Upper lobe of left lung (tissue), 6 donors: ENCODE measurements around the gene SLIT1. TPM values are rescaled to one million over a fixed set of nuclear protein-coding genes. Genes with fewer than 3 reads are reported as not detected.
A peak's percentile ranks its signal among the peaks of the same experiment; 100 is the strongest.

ENCODE experiments used
- ATAC-seq, 2 donors: fragments of 200-7000 bp; cut with Tn5 transposase; one replicate each; pipeline ENCODE4 v1.9.1; 2022; ENCODE audit warnings: mild to moderate bottlenecking in 2 of 2, moderate library complexity in 2 of 2; ENCODE audit not compliant: low FRiP score in 2 of 2
- DNase-seq, 2 donors: peaks; one replicate each; pipeline ENCODE4 v3.0.0-alpha.2; 2019 to 2020
- H3K27ac ChIP-seq, 4 donors: fragments of 200-600 bp; sonication (generic); one replicate each; pipeline ENCODE4 v1.5.1; 2016 to 2019
- H3K27me3 ChIP-seq, 4 donors: fragments of 200-600 bp; sonication (generic); one replicate each; pipeline ENCODE4 v1.5.1; 2017 to 2019
- H3K36me3 ChIP-seq, 4 donors: fragments of 200-600 bp; sonication (generic); one replicate each; pipeline ENCODE4 v1.5.1; 2016 to 2019
- H3K4me1 ChIP-seq, 4 donors: fragments of 200-600 bp; sonication (generic); one replicate each; pipeline ENCODE4 v1.5.1; 2018 to 2019
- H3K4me3 ChIP-seq, 4 donors: fragments of 200-600 bp; sonication (generic); one replicate each; pipeline ENCODE4 v1.5.1; 2017 to 2019; ENCODE audit warnings: mild to moderate bottlenecking in 2 of 4, moderate library complexity in 1 of 4
- H3K9me3 ChIP-seq, 4 donors: fragments of 200-600 bp; sonication (generic); one replicate each; pipeline ENCODE4 v1.5.1; 2018 to 2019
- CTCF ChIP-seq, 6 experiments: fragments of 450-650 bp in 4 of 6; fragments of 200-600 bp in 2 of 6; sonication (generic) in 2 of 6; IDR thresholded peaks; one replicate each; pipeline ENCODE4 v1.5.1; 2016 to 2019; ENCODE audit warnings: antibody characterized with exemption in 6 of 6
- EP300 ChIP-seq, 4 donors: sonication (generic); formaldehyde crosslinking; IDR thresholded peaks; one replicate each; pipeline ENCODE4 v1.5.1; 2017; ENCODE audit warnings: antibody characterized with exemption in 4 of 4, control low read depth in 2 of 4
- POLR2A ChIP-seq, 4 donors: fragments of 450-650 bp; IDR thresholded peaks; one replicate each; pipeline ENCODE4 v1.5.1; 2016 to 2017; ENCODE audit warnings: antibody characterized with exemption in 4 of 4, mild to moderate bottlenecking in 2 of 4
- POLR2AphosphoS5 ChIP-seq, 2 donors: sonication (generic); formaldehyde crosslinking; IDR thresholded peaks; one replicate each; pipeline ENCODE4 v1.5.1; 2017; ENCODE audit warnings: antibody characterized with exemption in 2 of 2
- WGBS, 2 donors: methylation state at CpG; one replicate each; pipeline ENCODE4 v1.1.5; 2017 to 2018; 5-methylcytosine and 5-hydroxymethylcytosine counted together
- total RNA-seq, 6 donors: library from RNA; depleted of rRNA in 4 of 6; stranded (reverse); fragments of >200 nt in 4 of 6; gene quantifications; one replicate each; pipeline versions ENCODE4 v1.1.0 to v1.2.1, GENCODE V29; 2016 to 2021
- donor health status: DM: no; HTN: no; CAD: no; lungs with moderate emphysema.
- donor health status: DM: no; HTN: yes; CAD: no; lungs with severe emphysema.

The SLIT1 gene
- total RNA-seq, 6 donors from 2014 or later, result 0.30 to 1.6 (median 0.54) TPM; not detected in 1

GRCh38 chr10:97029271-97029670 lies 156.5 kb downstream of the SLIT1 start:
- no peaks in the 10 kb centered on the region for H3K4me1 ChIP-seq
- no peaks in the 10 kb centered on the region for H3K36me3 ChIP-seq
- DNase-seq, result no peak
- no peaks in the 10 kb centered on the region for H3K9me3 ChIP-seq
- 88 to 94% methylated on average over 3 of the region's 3 CpGs for WGBS, 2 donors
- no peak overlapping the region for H3K4me3 ChIP-seq
- H3K27ac ChIP-seq, result no peak overlapping the region
- ATAC-seq, result no peak
- no peaks in the 10 kb centered on the region for H3K27me3 ChIP-seq
- no peak for TF ChIP-seq POLR2AphosphoS5 (IDR thresholded peaks at IDR 0.05)
- no peak for TF ChIP-seq CTCF (IDR thresholded peaks at IDR 0.05)
- no peak for TF ChIP-seq EP300 (IDR thresholded peaks at IDR 0.05)
- TF ChIP-seq POLR2A (IDR thresholded peaks at IDR 0.05), result no peak

GRCh38 chr10:97028832-97029178 lies 157.0 kb downstream of the SLIT1 start:
- Histone ChIP-seq H3K27me3 (no peaks in the 10 kb centered on the region), H3K36me3 (no peaks in the 10 kb centered on the region), H3K27ac (no peak overlapping the region), H3K4me1 (no peaks in the 10 kb centered on the region), H3K4me3 (no peak overlapping the region), H3K9me3 (no peaks in the 10 kb centered on the region)
- 90 to 92% methylated on average over 3 of the region's 3 CpGs for WGBS, 2 donors
- ATAC-seq, result no peak
- TF ChIP-seq EP300 (IDR thresholded peaks at IDR 0.05) (no peak), POLR2A (IDR thresholded peaks at IDR 0.05) (no peak), POLR2AphosphoS5 (IDR thresholded peaks at IDR 0.05) (no peak), CTCF (IDR thresholded peaks at IDR 0.05) (no peak)
- no peak for DNase-seq

GRCh38 chr10:97028126-97028831 lies 157.5 kb downstream of the SLIT1 start:
- no peaks in the 10 kb centered on the region for H3K9me3 ChIP-seq
- H3K27me3 ChIP-seq, result no peaks in the 10 kb centered on the region
- no peak overlapping the region for H3K4me3 ChIP-seq
- H3K36me3 ChIP-seq, result no peaks in the 10 kb centered on the region
- DNase-seq, result no peak
- TF ChIP-seq POLR2A (IDR thresholded peaks at IDR 0.05) (no peak), EP300 (IDR thresholded peaks at IDR 0.05) (no peak), CTCF (IDR thresholded peaks at IDR 0.05) (no peak), POLR2AphosphoS5 (IDR thresholded peaks at IDR 0.05) (no peak)
- WGBS, 2 donors, result 83 to 88% methylated on average over 2 of the region's 2 CpGs
- H3K27ac ChIP-seq, result no peak overlapping the region
- H3K4me1 ChIP-seq, result no peaks in the 10 kb centered on the region
- ATAC-seq, result no peak

- TF ChIP-seq CTCF (IDR thresholded peaks at IDR 0.05) (peak; percentile 45 to 76 (median 62)), POLR2AphosphoS5 (IDR thresholded peaks at IDR 0.05) (no peak), EP300 (IDR thresholded peaks at IDR 0.05) (no peak), POLR2A (IDR thresholded peaks at IDR 0.05) (no peak)
- peak in 1 of 2 donors; percentile 41 for ATAC-seq
Measured at GRCh38 chr10:97025613-97026242, 160.0 kb downstream of the SLIT1 start.

More at GRCh38 chr10:97025613-97026242, 160.0 kb downstream of the SLIT1 start:
- no peak overlapping the region for H3K4me3 ChIP-seq
- no peaks in the 10 kb centered on the region for H3K9me3 ChIP-seq
- 70 to 72% methylated on average over 9 of the region's 9 CpGs for WGBS, 2 donors
- H3K4me1 ChIP-seq, result no peaks in the 10 kb centered on the region
- no peak overlapping the region for H3K27ac ChIP-seq
- no peaks in the 10 kb centered on the region for H3K36me3 ChIP-seq
- peak in 1 of 2 donors; percentile 53 for DNase-seq
- no peaks in the 10 kb centered on the region for H3K27me3 ChIP-seq
